K562 (cell line): ENCODE results near the gene BHLHE40. TPM values are rescaled to one million over a fixed set of nuclear protein-coding genes. Genes with fewer than 3 reads are reported as not detected.
A peak's percentile ranks its signal among the peaks of the same experiment; 100 is the strongest.

ENCODE experiments used
- BCL6 ChIP-seq: fragments of 250-450 bp; sonication (Bioruptor Pico); IDR thresholded peaks from 2 replicates; pipeline ENCODE4 v1.4.0; 2020
- CAMTA2 ChIP-seq: fragments of 250-450 bp; sonication (Bioruptor Pico); conservative IDR thresholded peaks from 2 replicates; pipeline ENCODE4 v1.5.1; 2022
- FOXA3 ChIP-seq, 2 experiments: fragments of 450-650 bp in 1 of 2; sonication (generic) in 1 of 2; formaldehyde crosslinking; IDR thresholded peaks in 1 of 2; conservative IDR thresholded peaks in 1 of 2; 2 replicates each; pipeline versions ENCODE4 v1.4.0 to v1.8.0; 2020 to 2022; ENCODE audit warnings: mild to moderate bottlenecking in 2 of 2, missing genetic modification reagents in 1 of 2
- GTF2E2 ChIP-seq: fragments of 200-800 bp; sonication (Bioruptor generic); IDR thresholded peaks from 2 replicates; pipeline ENCODE4 v1.6.1; 2016; ENCODE audit warnings: missing genetic modification characterization, missing compliant biosample characterization
- HSF4 ChIP-seq: fragments of 250-450 bp; sonication (Bioruptor Pico); IDR thresholded peaks from 2 replicates; pipeline ENCODE4 v2.1.2; 2022; ENCODE audit warnings: mild to moderate bottlenecking, moderate library complexity, borderline replicate concordance
- NFXL1 ChIP-seq: fragments of 450-650 bp; formaldehyde crosslinking; IDR thresholded peaks from 2 replicates; pipeline ENCODE4 v1.4.0; 2021; ENCODE audit warnings: mild to moderate bottlenecking
- PURB ChIP-seq: sonication (generic); formaldehyde crosslinking; IDR thresholded peaks from 2 replicates; pipeline ENCODE4 v1.9.0; 2021; ENCODE audit warnings: low read depth, mild to moderate bottlenecking, missing genetic modification reagents
- TAF7 ChIP-seq: fragments of 450-650 bp; IDR thresholded peaks from 2 replicates; pipeline ENCODE4 v1.6.1; 2016; ENCODE audit warnings: missing genetic modification characterization, missing compliant biosample characterization
- TARDBP ChIP-seq: fragments of 450-650 bp; IDR thresholded peaks from 2 replicates; pipeline ENCODE4 v1.6.1; 2016
- TGIF2 ChIP-seq: sonication (generic); formaldehyde crosslinking; IDR thresholded peaks from 2 replicates; pipeline ENCODE4 v1.8.1; 2022; ENCODE audit warnings: mild to moderate bottlenecking, missing genetic modification reagents, moderate library complexity
- ZBTB1 ChIP-seq: sonication (generic); formaldehyde crosslinking; IDR thresholded peaks from 2 replicates; pipeline ENCODE4 v1.8.1; 2023; ENCODE audit warnings: missing genetic modification reagents, low read depth, mild to moderate bottlenecking, borderline replicate concordance
- ZKSCAN1 ChIP-seq: fragments of 150-350 bp; IDR thresholded peaks from 2 replicates; pipeline ENCODE4 v1.6.1; 2016; ENCODE audit warnings: low read depth, low read length
- ZNF134 ChIP-seq: fragments of 250-450 bp; sonication (Bioruptor Pico); conservative IDR thresholded peaks from 2 replicates; pipeline ENCODE4 v1.4.0; 2020
- ZNF197 ChIP-seq: fragments of 200-800 bp; sonication (Bioruptor generic); IDR thresholded peaks from 2 replicates; pipeline ENCODE4 v1.6.1; 2016; ENCODE audit warnings: low read depth, missing genetic modification characterization, missing compliant biosample characterization
- ZNF436 ChIP-seq: fragments of 250-450, 450-650 bp; sonication (Bioruptor Pico); formaldehyde crosslinking; IDR thresholded peaks from 2 replicates; pipeline ENCODE4 v1.7.0; 2020; ENCODE audit warnings: mild to moderate bottlenecking
- ZNF75A ChIP-seq: fragments of 450-650 bp; formaldehyde crosslinking; IDR thresholded peaks from 2 replicates; pipeline ENCODE4 v1.4.0; 2020; ENCODE audit warnings: mild to moderate bottlenecking
- ZNF79 ChIP-seq: fragments of 250-450 bp; sonication (Bioruptor Pico); IDR thresholded peaks from 2 replicates; pipeline ENCODE4 v1.4.0; 2020; ENCODE audit warnings: low read depth, mild to moderate bottlenecking, moderate library complexity
- polyA plus RNA-seq, 8 experiments: library from polyadenylated mRNA; depleted of rRNA in 4 of 8; stranded (reverse) in 5 of 8; unstranded in 3 of 8; fragments of >200 nt; fragmentation: Nextera tagmentation in 2 of 8; fragmentation: Illumina TruSeq in 1 of 8; extraction: Ambion mirVana in 2 of 8; extraction: Trizol in 1 of 8; gene quantifications; 2 replicates each; pipeline versions ENCODE4 v1.2.1 to v1.2.3, GENCODE V29; 2011 to 2014; ENCODE audit warnings: inconsistent platforms in 1 of 8, missing spikeins in 1 of 8
- total RNA-seq, 7 experiments: library from RNA; depleted of rRNA in 6 of 7; stranded (reverse); fragments of >200 nt in 6 of 7; fragmentation: Illumina TruSeq in 2 of 7; extraction: Trizol in 2 of 7; gene quantifications; 2 replicates each; pipeline versions ENCODE4 v1.2.1 to v1.2.3, GENCODE V29; 2011 to 2021; ENCODE audit warnings: low replicate concordance in 1 of 7
- TF ChIP-seq, protein P1 (sequence below), 2 experiments: IDR thresholded peaks in 1 of 2; conservative IDR thresholded peaks in 1 of 2; 2 replicates each; pipeline ENCODE4 v1.6.1; 2016; ENCODE audit warnings: low read depth in 2 of 2, mild to moderate bottlenecking in 1 of 2, missing compliant biosample characterization in 1 of 2, missing genetic modification characterization in 1 of 2, moderate library complexity in 1 of 2
- TF ChIP-seq, protein P2 (sequence below): sonication (generic); formaldehyde crosslinking; IDR thresholded peaks from 2 replicates; pipeline ENCODE4 v1.8.0; 2022; ENCODE audit warnings: mild to moderate bottlenecking, missing genetic modification reagents
- TF ChIP-seq, protein P3 (sequence below): fragments of 250-450 bp; sonication (Bioruptor Pico); IDR thresholded peaks from 2 replicates; pipeline ENCODE4 v1.5.0; 2020; ENCODE audit warnings: mild to moderate bottlenecking

BHLHE40 gene
- total and polyA plus RNA-seq, 9 of the 15 experiments (the other 6 are each of a cell fraction or from before 2014, with no cell fraction given), result 12.0 to 83.9 (median 31.4) TPM

DNA sequence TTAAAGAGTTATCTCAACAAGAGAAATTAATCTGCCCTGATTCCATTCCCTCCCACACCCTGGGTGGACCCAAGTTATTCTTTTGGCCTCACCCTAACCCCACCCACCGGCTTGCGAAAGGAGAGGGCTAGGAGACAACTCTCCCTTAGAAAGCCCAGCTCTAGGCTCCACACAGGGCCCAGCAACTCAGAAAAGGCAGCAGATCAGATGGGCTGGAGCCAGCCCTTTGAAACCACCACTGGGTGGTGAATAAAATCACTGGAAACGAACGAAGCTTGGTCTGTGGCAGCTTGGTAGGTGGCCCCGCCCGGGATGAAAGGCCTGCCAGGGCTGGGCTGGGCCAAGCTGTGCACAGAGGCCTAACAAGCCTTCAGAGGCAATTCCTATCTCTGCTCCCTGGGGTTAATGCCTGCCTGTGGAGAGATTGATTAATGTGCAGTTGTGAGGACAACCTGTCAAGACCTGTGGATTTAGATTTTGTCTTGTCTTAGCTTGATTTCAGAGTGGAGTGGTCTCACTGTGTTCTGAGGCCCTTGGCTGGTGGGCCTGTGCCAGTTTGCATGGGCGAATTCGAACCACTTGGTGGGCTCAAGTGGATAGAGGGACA is 38.8 kb downstream of the BHLHE40 start (continued):
- TF ChIP-seq, protein P1, sequence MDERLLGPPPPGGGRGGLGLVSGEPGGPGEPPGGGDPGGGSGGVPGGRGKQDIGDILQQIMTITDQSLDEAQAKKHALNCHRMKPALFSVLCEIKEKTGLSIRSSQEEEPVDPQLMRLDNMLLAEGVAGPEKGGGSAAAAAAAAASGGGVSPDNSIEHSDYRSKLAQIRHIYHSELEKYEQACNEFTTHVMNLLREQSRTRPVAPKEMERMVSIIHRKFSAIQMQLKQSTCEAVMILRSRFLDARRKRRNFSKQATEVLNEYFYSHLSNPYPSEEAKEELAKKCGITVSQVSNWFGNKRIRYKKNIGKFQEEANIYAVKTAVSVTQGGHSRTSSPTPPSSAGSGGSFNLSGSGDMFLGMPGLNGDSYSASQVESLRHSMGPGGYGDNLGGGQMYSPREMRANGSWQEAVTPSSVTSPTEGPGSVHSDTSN (CRISPR knock-in tag; IDR thresholded peaks at IDR 0.05; ENCODE audit: low read depth), result no peak
- TF ChIP-seq, protein P1 (tag; conservative IDR thresholded peaks at IDR 0.05; ENCODE audit: low read depth), result peak; percentile 95
- TF ChIP-seq PURB, result no peak
- TF ChIP-seq, protein P2, sequence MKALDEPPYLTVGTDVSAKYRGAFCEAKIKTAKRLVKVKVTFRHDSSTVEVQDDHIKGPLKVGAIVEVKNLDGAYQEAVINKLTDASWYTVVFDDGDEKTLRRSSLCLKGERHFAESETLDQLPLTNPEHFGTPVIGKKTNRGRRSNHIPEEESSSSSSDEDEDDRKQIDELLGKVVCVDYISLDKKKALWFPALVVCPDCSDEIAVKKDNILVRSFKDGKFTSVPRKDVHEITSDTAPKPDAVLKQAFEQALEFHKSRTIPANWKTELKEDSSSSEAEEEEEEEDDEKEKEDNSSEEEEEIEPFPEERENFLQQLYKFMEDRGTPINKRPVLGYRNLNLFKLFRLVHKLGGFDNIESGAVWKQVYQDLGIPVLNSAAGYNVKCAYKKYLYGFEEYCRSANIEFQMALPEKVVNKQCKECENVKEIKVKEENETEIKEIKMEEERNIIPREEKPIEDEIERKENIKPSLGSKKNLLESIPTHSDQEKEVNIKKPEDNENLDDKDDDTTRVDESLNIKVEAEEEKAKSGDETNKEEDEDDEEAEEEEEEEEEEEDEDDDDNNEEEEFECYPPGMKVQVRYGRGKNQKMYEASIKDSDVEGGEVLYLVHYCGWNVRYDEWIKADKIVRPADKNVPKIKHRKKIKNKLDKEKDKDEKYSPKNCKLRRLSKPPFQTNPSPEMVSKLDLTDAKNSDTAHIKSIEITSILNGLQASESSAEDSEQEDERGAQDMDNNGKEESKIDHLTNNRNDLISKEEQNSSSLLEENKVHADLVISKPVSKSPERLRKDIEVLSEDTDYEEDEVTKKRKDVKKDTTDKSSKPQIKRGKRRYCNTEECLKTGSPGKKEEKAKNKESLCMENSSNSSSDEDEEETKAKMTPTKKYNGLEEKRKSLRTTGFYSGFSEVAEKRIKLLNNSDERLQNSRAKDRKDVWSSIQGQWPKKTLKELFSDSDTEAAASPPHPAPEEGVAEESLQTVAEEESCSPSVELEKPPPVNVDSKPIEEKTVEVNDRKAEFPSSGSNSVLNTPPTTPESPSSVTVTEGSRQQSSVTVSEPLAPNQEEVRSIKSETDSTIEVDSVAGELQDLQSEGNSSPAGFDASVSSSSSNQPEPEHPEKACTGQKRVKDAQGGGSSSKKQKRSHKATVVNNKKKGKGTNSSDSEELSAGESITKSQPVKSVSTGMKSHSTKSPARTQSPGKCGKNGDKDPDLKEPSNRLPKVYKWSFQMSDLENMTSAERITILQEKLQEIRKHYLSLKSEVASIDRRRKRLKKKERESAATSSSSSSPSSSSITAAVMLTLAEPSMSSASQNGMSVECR (CRISPR knock-in tag), result no peak
- no peak for TF ChIP-seq ZNF197 (CRISPR knock-in tag)
- no peak for TF ChIP-seq ZNF79 (CRISPR knock-in tag)
- TF ChIP-seq TAF7 (tag), result no peak
- no peak for TF ChIP-seq TARDBP
- TF ChIP-seq, protein P3, sequence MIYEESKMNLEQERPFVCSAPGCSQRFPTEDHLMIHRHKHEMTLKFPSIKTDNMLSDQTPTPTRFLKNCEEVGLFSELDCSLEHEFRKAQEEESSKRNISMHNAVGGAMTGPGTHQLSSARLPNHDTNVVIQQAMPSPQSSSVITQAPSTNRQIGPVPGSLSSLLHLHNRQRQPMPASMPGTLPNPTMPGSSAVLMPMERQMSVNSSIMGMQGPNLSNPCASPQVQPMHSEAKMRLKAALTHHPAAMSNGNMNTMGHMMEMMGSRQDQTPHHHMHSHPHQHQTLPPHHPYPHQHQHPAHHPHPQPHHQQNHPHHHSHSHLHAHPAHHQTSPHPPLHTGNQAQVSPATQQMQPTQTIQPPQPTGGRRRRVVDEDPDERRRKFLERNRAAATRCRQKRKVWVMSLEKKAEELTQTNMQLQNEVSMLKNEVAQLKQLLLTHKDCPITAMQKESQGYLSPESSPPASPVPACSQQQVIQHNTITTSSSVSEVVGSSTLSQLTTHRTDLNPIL (CRISPR knock-in tag), result no peak
- no peak for TF ChIP-seq ZNF436 (CRISPR knock-in tag)
- no peak for TF ChIP-seq ZNF75A
- peak in 1 of 2 experiments; percentile 63; a peak in 1 of 4 replicates for TF ChIP-seq FOXA3 (CRISPR knock-in tag; conservative IDR thresholded peaks at IDR 0.05 in 1 of 2, IDR thresholded peaks at IDR 0.05 in 1 of 2)
- no peak for TF ChIP-seq CAMTA2 (CRISPR knock-in tag)
- no peak for TF ChIP-seq NFXL1 (CRISPR knock-in tag)
- TF ChIP-seq BCL6 (CRISPR knock-in tag), result no peak
- no peak for TF ChIP-seq ZKSCAN1
- TF ChIP-seq HSF4, result no peak
- TF ChIP-seq ZNF134, result no peak
- no peak for TF ChIP-seq TGIF2
- TF ChIP-seq GTF2E2 (tag), result 0 out of 2 replicates have a peak, but pooled peaks have one; percentile 35
- no peak for TF ChIP-seq ZBTB1
